Measurements from ENCODE around the gene IGFN1. TPM values are rescaled to one million over a fixed set of nuclear protein-coding genes. Genes with fewer than 3 reads are reported as not detected.
A peak's percentile ranks its signal among the peaks of the same experiment; 100 is the strongest.

IGFN1 gene
- total RNA-seq, 2 donors from 2014 or later: 0.12 to 0.16 TPM

DNA sequence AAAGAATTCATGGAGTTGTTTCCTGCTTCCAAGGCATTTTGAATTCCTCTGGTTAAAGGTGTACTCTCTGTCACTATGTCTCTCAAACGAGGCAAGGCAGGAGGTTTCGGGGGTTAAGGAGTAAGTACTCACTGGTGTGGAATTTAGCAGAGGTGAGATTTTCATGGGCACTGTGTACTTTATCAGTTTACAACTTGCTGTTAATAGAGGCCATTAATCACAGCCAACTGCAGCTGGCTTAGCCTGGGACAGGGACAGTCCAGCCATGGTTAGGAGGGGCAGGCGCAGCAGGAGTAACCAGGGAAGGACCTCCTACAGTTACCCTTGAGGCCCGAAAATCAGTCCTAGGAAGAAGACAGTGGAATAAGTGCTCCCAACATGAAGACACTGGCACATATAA is 18.3 kb upstream of the IGFN1 start:
- Histone ChIP-seq H3K27ac (no peak overlapping the region), H3K9ac (ENCODE audit: low read depth in 2 of 2, low read length in 2 of 2) (no peak overlapping the region), H3K27me3 (no peaks in the 10 kb centered on the region), H3K4me1 (no peaks in the 10 kb centered on the region), H3K4me3 (no peak overlapping the region), H3K36me3 (no peaks in the 10 kb centered on the region), H3K9me3 (no peaks in the 10 kb centered on the region)
- intact Hi-C loops (cut with DNase I): no loop called here
- TF ChIP-seq, protein P1, sequence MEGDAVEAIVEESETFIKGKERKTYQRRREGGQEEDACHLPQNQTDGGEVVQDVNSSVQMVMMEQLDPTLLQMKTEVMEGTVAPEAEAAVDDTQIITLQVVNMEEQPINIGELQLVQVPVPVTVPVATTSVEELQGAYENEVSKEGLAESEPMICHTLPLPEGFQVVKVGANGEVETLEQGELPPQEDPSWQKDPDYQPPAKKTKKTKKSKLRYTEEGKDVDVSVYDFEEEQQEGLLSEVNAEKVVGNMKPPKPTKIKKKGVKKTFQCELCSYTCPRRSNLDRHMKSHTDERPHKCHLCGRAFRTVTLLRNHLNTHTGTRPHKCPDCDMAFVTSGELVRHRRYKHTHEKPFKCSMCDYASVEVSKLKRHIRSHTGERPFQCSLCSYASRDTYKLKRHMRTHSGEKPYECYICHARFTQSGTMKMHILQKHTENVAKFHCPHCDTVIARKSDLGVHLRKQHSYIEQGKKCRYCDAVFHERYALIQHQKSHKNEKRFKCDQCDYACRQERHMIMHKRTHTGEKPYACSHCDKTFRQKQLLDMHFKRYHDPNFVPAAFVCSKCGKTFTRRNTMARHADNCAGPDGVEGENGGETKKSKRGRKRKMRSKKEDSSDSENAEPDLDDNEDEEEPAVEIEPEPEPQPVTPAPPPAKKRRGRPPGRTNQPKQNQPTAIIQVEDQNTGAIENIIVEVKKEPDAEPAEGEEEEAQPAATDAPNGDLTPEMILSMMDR (IDR thresholded peaks at IDR 0.05): no peak
- DNase-seq: no peak

DNA sequence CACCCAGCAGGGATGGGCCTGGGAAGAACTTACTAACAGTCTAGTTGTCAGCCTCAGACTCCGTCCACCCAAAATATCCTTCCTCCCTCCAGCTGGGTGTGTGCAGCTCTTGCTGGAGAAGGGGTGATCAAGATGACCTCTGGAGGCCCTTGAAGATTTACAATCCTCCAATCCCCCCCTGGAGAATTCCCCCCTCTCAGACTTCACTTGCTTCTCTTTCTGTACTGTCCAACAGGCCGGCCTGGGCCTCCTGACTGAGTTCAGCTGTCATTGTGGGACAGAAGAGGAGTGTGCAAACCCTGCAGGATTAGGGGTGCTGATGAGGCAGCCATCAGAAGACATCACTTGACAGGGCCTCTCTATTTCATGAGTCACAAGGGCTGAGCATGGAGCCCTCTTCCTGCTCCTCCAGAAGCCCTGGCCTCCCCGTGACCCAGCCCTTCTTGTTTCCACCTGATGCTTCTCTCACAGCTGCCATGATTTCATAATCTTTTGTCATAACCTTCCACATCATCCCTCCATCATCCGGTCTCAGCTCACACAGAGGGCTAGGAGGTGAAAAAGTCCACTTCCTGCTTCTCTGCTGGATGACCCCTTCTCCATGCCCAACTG is 17.5 kb upstream of the IGFN1 start:
- Histone ChIP-seq H3K9me3 (no peaks in the 10 kb centered on the region), H3K9ac (ENCODE audit: low read depth in 2 of 2, low read length in 2 of 2) (no peak overlapping the region), H3K4me1 (no peaks in the 10 kb centered on the region), H3K4me3 (no peak overlapping the region), H3K27me3 (no peaks in the 10 kb centered on the region), H3K27ac (no peak overlapping the region), H3K36me3 (no peaks in the 10 kb centered on the region)
- intact Hi-C loops (cut with DNase I): no loop called here
- TF ChIP-seq, protein P1 (IDR thresholded peaks at IDR 0.05): no peak
- no peak for DNase-seq

DNA sequence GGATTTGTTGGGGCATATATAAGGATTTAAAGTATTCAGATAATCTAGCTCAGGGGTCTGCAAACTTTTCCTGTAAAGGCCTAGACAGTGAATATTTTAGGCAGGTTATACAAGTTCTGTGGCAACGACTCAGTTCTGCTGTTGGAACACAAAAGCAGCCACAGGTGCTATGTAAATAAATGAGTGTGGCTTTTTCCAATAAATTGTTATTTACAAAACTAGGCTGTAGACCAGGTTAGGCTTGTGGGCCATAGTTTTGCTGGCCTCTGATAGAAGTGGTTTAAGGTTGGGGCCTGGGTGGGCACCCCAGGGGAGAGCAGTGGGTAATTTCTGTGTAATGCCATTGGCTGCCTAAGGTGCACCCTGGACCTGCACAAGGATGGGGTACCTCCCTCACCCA is 16.9 kb upstream of the IGFN1 start:
- Histone ChIP-seq H3K9me3 (no peaks in the 10 kb centered on the region), H3K4me1 (no peaks in the 10 kb centered on the region), H3K27ac (no peak overlapping the region), H3K9ac (ENCODE audit: low read depth in 2 of 2, low read length in 2 of 2) (no peak overlapping the region), H3K4me3 (no peak overlapping the region), H3K27me3 (no peaks in the 10 kb centered on the region), H3K36me3 (no peaks in the 10 kb centered on the region)
- no peak for DNase-seq
- intact Hi-C loops (cut with DNase I): no loop called here
- TF ChIP-seq, protein P1 (IDR thresholded peaks at IDR 0.05): no peak

DNA sequence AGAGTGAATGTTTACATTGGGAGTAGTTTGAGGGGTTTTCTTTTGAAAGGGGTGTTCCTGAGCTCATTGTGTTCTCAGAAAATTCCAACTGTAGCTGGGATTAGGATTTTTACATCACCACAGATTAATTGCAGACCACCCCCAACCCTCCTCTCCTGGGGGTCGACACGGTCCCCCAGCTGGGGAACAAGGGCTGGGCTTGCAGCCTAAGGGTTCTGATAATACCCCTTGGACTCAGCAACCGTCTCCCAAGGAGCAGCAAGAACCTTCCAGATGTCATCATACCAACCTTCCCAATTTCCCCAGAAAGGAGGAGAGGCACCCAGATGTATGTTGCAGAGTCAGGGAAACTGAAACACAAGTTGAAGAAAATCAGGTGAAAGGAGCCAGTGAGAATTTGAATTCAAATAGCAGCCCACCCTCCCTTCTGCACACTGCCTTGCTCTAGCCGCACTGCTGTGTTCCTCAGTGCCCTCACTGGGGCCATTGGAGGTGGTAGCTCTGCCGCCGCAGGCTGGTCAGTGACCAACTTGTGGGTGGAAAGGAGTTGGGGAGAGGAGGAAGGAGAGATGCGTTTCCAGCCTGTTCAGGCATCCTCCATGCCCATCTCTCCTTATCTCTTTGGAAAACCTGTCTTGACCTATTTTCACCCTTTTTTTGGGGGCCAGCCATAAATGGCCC is 14.7 kb upstream of the IGFN1 start:
- Histone ChIP-seq H3K27me3 (no peaks in the 10 kb centered on the region), H3K4me1 (no peaks in the 10 kb centered on the region), H3K9ac (ENCODE audit: low read depth in 2 of 2, low read length in 2 of 2) (no peak overlapping the region), H3K36me3 (no peaks in the 10 kb centered on the region), H3K9me3 (no peaks in the 10 kb centered on the region), H3K4me3 (no peak overlapping the region), H3K27ac (no peak overlapping the region)
- no peak for DNase-seq
- TF ChIP-seq, protein P1 (IDR thresholded peaks at IDR 0.05): no peak
- intact Hi-C loops (cut with DNase I): no loop called here

DNA sequence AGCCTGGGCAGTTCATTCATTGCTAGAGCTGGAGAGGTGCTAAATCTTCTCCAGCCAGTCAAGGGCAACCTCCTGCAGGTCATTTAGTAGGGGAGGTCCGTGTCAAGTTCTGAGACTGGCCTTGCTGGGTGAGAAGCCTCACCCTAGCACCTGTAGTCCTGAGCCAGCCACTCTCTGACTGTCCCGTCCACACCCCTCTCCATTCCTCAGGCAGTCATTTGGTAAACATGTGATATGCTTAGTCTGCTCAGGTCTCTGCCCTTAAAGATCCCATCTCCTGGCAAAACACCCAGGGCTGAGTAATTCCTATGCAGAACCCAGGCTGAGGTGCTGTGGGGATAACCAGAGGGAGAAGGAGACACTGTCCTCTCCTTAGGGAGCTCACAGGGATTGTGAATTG is 13.7 kb upstream of the IGFN1 start:
- H3K27me3 ChIP-seq: no peaks in the 10 kb centered on the region
- H3K36me3 ChIP-seq: no peaks in the 10 kb centered on the region
- H3K4me3 ChIP-seq: no peak overlapping the region
- H3K9ac ChIP-seq (ENCODE audit: low read depth in 2 of 2, low read length in 2 of 2): no peak overlapping the region
- TF ChIP-seq, protein P1 (IDR thresholded peaks at IDR 0.05): no peak
- H3K4me1 ChIP-seq: no peaks in the 10 kb centered on the region
- no peaks in the 10 kb centered on the region for H3K9me3 ChIP-seq
- intact Hi-C loops (cut with DNase I): no loop called here
- H3K27ac ChIP-seq: no peak overlapping the region
- DNase-seq: peak; percentile 36
